ENCODE data around the gene SF3A1. TPM values are rescaled to one million over a fixed set of nuclear protein-coding genes. Genes with fewer than 3 reads are reported as not detected.

The SF3A1 gene
- total and polyA plus RNA-seq, 9 of the 15 experiments (the other 6 are each of a cell fraction or from before 2014, with no cell fraction given) = 6.7 to 228 (median 13.0) TPM

DNA sequence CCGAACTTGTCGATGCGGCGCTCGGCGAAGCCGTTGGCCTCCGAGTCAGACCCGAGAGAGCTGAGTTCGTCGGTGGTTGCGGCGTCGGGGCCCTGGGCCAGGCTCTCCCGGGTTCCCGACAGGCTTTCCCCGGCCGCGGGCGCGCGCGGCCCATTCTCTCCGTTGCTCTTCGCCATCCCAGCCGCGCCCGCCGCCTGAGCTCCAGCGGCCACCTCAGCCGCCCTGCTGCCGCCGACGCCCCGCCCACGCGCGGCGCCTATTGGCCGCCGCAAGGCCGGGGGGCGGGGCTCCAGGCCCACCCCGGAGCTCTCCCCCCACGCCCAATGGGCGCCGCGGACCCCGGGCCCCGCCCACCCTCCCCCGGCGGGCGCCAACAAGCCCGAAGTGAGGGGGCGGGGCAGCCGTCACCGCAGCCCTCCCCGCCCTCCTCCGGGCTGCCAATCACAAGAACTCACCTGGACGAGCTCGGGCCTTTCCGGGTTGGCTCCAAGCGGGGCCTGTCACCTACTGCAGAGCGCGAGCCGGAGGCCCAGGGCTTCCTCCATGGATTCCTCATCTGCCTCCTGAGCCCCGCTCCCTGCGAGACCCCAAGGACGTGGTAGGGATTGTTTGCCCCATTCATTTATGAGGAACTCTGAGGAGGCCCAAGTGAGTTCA lies 29.9 kb downstream of the SF3A1 start, which contains the start of gene TBC1D10A (continued):
- no peak for TF ChIP-seq ZNF318 (IDR thresholded peaks at IDR 0.05; ENCODE audit: borderline replicate concordance in 1 of 2, low read depth in 1 of 2)
- TF ChIP-seq TAF1 (IDR thresholded peaks at IDR 0.05; ENCODE audit: control insufficient read depth, extremely low read depth, insufficient read depth, low read length, severe bottlenecking) = peak; percentile 55
- TF ChIP-seq PHF8 (IDR thresholded peaks at IDR 0.05; ENCODE audit: borderline replicate concordance, low read length) = peak; percentile 77; the same call in 1 of the 2 replicates
- peak; percentile 50 for TF ChIP-seq MEIS2 (IDR thresholded peaks at IDR 0.05; ENCODE audit: partially characterized antibody)
- TF ChIP-seq CCNT2 (IDR thresholded peaks at IDR 0.05; ENCODE audit: borderline replicate concordance, extremely low read depth, insufficient read length, low read depth, low read length) = peak; percentile 74
- peak; percentile 83 for TF ChIP-seq ZFX (CRISPR knock-in tag; IDR thresholded peaks at IDR 0.05)
- 0 out of 2 replicates have a peak, but pooled peaks have one; percentile 21 for TF ChIP-seq POLR2AphosphoS5 (IDR thresholded peaks at IDR 0.05; ENCODE audit: control insufficient read depth, insufficient read depth, low read depth, low read length)
- TF ChIP-seq CXXC5 (CRISPR knock-in tag; IDR thresholded peaks at IDR 0.05) = peak; percentile 52
- TF ChIP-seq ZEB2 (IDR thresholded peaks at IDR 0.05) = 0 out of 2 replicates have a peak, but pooled peaks have one; percentile 24
- peak; percentile 21; the same call in 1 of the 2 replicates for TF ChIP-seq RB1 (IDR thresholded peaks at IDR 0.05; ENCODE audit: low read depth)
- peak; percentile 65 for TF ChIP-seq RBM25 (IDR thresholded peaks at IDR 0.05; ENCODE audit: low read depth, low read length, severe bottlenecking)

All from K562 (cell line).